Type B pancreatic cell (in vitro differentiated cells): ENCODE data around the gene TOMM20. TPM values are rescaled to one million over a fixed set of nuclear protein-coding genes. Genes with fewer than 3 reads are reported as not detected.
A peak's percentile ranks its signal among the peaks of the same experiment; 100 is the strongest.

Experiments
- DNase-seq: peaks from one replicate; pipeline ENCODE4 v3.0.0; 2021; ENCODE audit warnings: mixed read lengths; ENCODE audit not compliant: unreplicated experiment; ENCODE audit errors: extremely low spot score
- H3K27ac Mint-ChIP-seq: 2 replicates; pipeline ENCODE4 v1.8.0; 2021; ENCODE audit warnings: mild to moderate bottlenecking, mixed read lengths
- H3K27me3 Mint-ChIP-seq: 2 replicates; pipeline ENCODE4 v1.8.0; 2021; ENCODE audit warnings: mixed read lengths
- H3K36me3 Mint-ChIP-seq: 2 replicates; pipeline ENCODE4 v1.8.0; 2021; ENCODE audit warnings: mixed read lengths
- H3K4me1 Mint-ChIP-seq: one replicate; pipeline ENCODE4 v1.8.0; 2021; ENCODE audit warnings: mixed read lengths; ENCODE audit not compliant: unreplicated experiment
- H3K4me3 Mint-ChIP-seq: 2 replicates; pipeline ENCODE4 v1.8.0; 2021; ENCODE audit warnings: mild to moderate bottlenecking, mixed read lengths
- H3K9me3 Mint-ChIP-seq: 2 replicates; pipeline ENCODE4 v1.8.0; 2021; ENCODE audit warnings: mixed read lengths
- CTCF ChIP-seq: fragments of 200-600 bp; sonication (generic); conservative IDR thresholded peaks from 2 replicates; pipeline ENCODE4 v1.5.0; 2021; ENCODE audit warnings: antibody characterized with exemption, mild to moderate bottlenecking
- total RNA-seq: library from RNA; stranded (reverse); gene quantifications from 2 replicates; pipeline ENCODE4 v1.2.1, GENCODE V29; 2021; ENCODE audit warnings: low replicate concordance

The TOMM20 gene
- total RNA-seq, 1 donor from 2014 or later = 119 TPM

DNA sequence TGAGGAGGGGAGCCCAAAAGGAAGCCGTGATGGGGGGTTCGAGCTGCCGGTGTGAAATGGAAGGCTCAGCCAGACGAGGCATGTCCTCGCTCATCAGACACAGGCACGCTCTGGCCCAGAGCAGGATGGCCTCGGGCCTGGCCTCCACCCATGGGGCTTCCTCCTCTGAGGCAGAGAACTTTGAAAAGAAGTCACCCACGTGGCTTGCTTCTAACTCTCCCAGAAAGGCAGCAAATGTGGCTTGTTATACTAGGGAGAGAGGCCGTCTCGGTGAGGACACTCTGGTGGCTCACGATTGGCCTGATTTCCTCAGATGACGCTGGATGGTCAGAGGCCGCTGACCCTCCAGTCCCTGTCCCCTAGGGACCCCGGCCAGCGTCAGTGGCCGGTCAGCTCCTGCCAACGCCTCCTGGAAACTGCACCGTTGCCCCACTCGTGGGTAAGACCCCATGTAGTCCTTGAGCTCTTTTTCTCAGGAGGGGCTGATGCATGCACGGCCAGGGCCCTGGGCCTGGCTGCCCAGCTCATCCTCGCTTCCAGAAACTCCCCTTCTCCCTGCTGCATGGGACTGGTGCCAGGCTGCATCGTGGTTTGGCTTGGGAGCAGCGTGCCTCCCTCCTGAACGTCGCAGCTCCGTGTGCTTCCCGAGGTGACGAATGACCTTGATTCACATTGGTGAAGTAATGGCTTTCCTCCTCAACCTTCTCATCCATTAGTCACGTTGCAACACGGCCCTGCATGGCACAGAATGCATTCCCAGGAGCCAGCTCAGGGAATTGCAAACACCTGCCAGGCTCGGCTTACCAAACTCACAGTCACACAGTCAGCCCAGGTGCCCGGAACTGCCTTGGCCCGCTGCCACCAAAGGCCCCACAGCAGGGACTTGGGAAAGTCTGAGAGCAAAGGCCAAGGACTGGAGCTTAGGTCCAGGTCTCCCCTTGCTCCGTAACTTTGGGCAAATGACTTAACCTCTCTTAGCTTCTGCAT, 58.8 kb downstream of the TOMM20 start:
- Mint-ChIP-seq H3K4me1 (peaks cover 33% of the 10 kb centered on the region), H3K27me3 (no peaks in the 10 kb centered on the region), H3K4me3 (peak overlapping the region; percentile 14), H3K9me3 (no peaks in the 10 kb centered on the region), H3K36me3 (no peaks in the 10 kb centered on the region), H3K27ac (peak overlapping the region; percentile 52)
- DNase-seq = no peak
- no peak for TF ChIP-seq CTCF

GRCh38 chr1:235069176-235069575, 59.5 kb downstream of the TOMM20 start:
- no peaks in the 10 kb centered on the region for H3K9me3 Mint-ChIP-seq
- DNase-seq = no peak
- peaks cover 27% of the 10 kb centered on the region for H3K4me1 Mint-ChIP-seq
- no peak for TF ChIP-seq CTCF
- no peak overlapping the region for H3K27ac Mint-ChIP-seq
- no peak overlapping the region for H3K4me3 Mint-ChIP-seq
- no peaks in the 10 kb centered on the region for H3K27me3 Mint-ChIP-seq
- no peaks in the 10 kb centered on the region for H3K36me3 Mint-ChIP-seq

GRCh38 chr1:235068158-235069121, 60.2 kb downstream of the TOMM20 start:
- Mint-ChIP-seq H3K36me3 (no peaks in the 10 kb centered on the region), H3K4me1 (peaks cover 26% of the 10 kb centered on the region), H3K9me3 (no peaks in the 10 kb centered on the region), H3K27ac (peak overlapping the region; percentile 96), H3K4me3 (no peak overlapping the region), H3K27me3 (no peaks in the 10 kb centered on the region)
- no peak for DNase-seq
- no peak for TF ChIP-seq CTCF

GRCh38 chr1:235067396-235068157, 61.1 kb downstream of the TOMM20 start:
- H3K4me1 Mint-ChIP-seq = peaks cover 26% of the 10 kb centered on the region

More at GRCh38 chr1:235067396-235068157, 61.1 kb downstream of the TOMM20 start:
- Mint-ChIP-seq H3K27ac (peak overlapping the region; percentile 96), H3K27me3 (no peaks in the 10 kb centered on the region), H3K36me3 (no peaks in the 10 kb centered on the region), H3K4me3 (peak overlapping the region; percentile 65), H3K9me3 (no peaks in the 10 kb centered on the region)
- DNase-seq = no peak
- no peak for TF ChIP-seq CTCF
